OCI-LY1 (cell line): ENCODE measurements around the gene TAF6.

Source experiments
- H2AFZ ChIP-seq: fragments of 200-600 bp; sonication (generic), shearing (Covaris generic); 2 replicates; pipeline ENCODE4 v1.6.0; 2014; ENCODE audit warnings: antibody characterized with exemption, mild to moderate bottlenecking, low read length
- H3F3A ChIP-seq: fragments of 200-600 bp; sonication (generic), shearing (Covaris generic); 2 replicates; pipeline ENCODE4 v1.6.0; 2014; ENCODE audit warnings: mild to moderate bottlenecking, antibody characterized with exemption, low read length, moderate library complexity; ENCODE audit not compliant: insufficient read depth
- H3K27ac ChIP-seq: fragments of 200-600 bp; sonication (generic); 2 replicates; pipeline ENCODE4 v1.5.1; 2014; ENCODE audit warnings: low read length, mixed run types, mild to moderate bottlenecking, low read depth; ENCODE audit not compliant: poor library complexity, severe bottlenecking
- H3K27me3 ChIP-seq: fragments of 200-600 bp; sonication (generic); 2 replicates; pipeline ENCODE4 v1.6.0; 2014; ENCODE audit warnings: antibody characterized with exemption, mild to moderate bottlenecking, low read length, moderate library complexity; ENCODE audit not compliant: insufficient read depth
- H3K36me3 ChIP-seq: fragments of 200-600 bp; sonication (generic); 2 replicates; pipeline ENCODE4 v1.6.1; 2014; ENCODE audit warnings: mild to moderate bottlenecking, antibody characterized with exemption, low read length, moderate library complexity, mixed read lengths; ENCODE audit not compliant: insufficient read depth
- H3K4me1 ChIP-seq: fragments of 200-600 bp; sonication (generic); 2 replicates; pipeline ENCODE4 v1.5.1; 2014; ENCODE audit warnings: mild to moderate bottlenecking, low read length, moderate library complexity; ENCODE audit not compliant: insufficient read depth, severe bottlenecking
- H3K4me2 ChIP-seq: fragments of 200-600 bp; sonication (generic), shearing (Covaris generic); 2 replicates; pipeline ENCODE4 v1.6.1; 2014; ENCODE audit warnings: low read length
- H3K4me3 ChIP-seq: fragments of 200-600 bp; sonication (generic); 2 replicates; pipeline ENCODE4 v1.5.1; 2014; ENCODE audit warnings: low read length, low read depth, mild to moderate bottlenecking, mixed read lengths; ENCODE audit not compliant: poor library complexity, severe bottlenecking
- H3K79me2 ChIP-seq: fragments of 200-600 bp; shearing (Covaris generic); 2 replicates; pipeline ENCODE4 v1.6.1; 2016; ENCODE audit warnings: mixed run types, low read length, mixed read lengths; ENCODE audit not compliant: insufficient read depth
- H3K9ac ChIP-seq: fragments of 200-600 bp; sonication (generic), shearing (Covaris generic); 2 replicates; pipeline ENCODE4 v1.6.1; 2014; ENCODE audit warnings: mild to moderate bottlenecking, low read length, mixed read lengths
- H3K9me2 ChIP-seq: fragments of 200-600 bp; sonication (generic), shearing (Covaris generic); 2 replicates; pipeline ENCODE4 v1.6.1; 2014; ENCODE audit warnings: low read depth, mild to moderate bottlenecking, low read length, mixed read lengths
- H3K9me3 ChIP-seq: fragments of 200-600 bp; shearing (Covaris generic); 2 replicates; pipeline ENCODE4 v1.6.1; 2014; ENCODE audit warnings: low read length, mixed read lengths
- H4K20me1 ChIP-seq: fragments of 200-600 bp; sonication (generic), shearing (Covaris generic); 2 replicates; pipeline ENCODE4 v1.6.0; 2016; ENCODE audit warnings: mild to moderate bottlenecking, low read length; ENCODE audit not compliant: insufficient read depth
- EZH2 ChIP-seq: fragments of 200-600 bp; sonication (generic), shearing (Covaris generic); IDR thresholded peaks from 2 replicates; pipeline ENCODE4 v1.8.0; 2017; ENCODE audit warnings: borderline replicate concordance, mixed run types, mild to moderate bottlenecking, antibody characterized with exemption, low read length, moderate library complexity, mixed read lengths
- TF ChIP-seq, protein P1 (sequence below): fragments of 200-600 bp; sonication (generic), shearing (Covaris generic); IDR thresholded peaks from 2 replicates; pipeline ENCODE4 v1.5.1; 2017; ENCODE audit warnings: mild to moderate bottlenecking, antibody characterized with exemption, low read length, moderate library complexity, mixed read lengths

TAF6 gene

DNA sequence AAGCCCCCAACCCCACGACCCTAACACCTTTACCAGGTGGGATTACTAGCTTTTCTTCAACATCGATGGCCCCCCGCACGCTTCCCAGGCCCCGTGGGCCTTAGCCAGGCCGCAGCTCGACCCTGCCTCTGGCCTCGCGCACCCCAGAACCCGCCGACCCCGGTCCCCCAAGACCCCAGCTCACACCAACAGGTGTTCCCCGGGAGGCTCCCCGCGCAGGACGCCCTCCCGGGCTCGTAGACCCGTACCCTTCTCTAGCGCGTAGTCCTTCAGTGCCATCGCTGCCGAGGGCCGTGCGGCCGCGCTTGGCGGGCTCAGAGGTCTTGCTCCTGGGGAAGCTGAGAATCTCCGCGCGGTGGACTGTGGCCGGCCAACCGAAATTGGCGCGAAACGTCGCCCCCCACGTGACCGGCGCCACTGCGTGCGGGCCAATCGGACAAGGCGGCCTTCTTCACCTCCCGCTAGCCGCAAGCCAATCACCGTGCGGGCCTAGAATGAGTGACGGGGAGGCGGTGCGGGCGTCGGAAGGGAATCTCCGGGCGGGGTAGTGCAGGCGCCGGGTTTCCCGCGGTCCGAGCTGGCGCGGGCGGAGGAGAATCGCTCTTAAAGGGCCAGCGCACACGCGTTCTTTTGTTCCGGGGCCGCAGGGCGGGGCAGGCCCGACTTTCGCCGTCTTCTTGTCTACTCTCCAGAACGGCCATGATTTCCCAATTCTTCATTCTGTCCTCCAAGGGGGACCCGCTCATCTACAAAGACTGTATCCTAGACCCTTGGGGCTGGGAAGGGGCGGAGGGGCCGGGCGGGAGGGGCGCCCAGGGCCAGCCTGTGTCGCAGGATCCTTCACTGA, 17.9 kb downstream of the TAF6 start, which contains the start of the genes AP4M1 and MCM7:
Gene AP4M1, plus strand, starts transcription at position 628 of the 847 bp plus-strand sequence. Its CDS starts 72 bp downstream, at position 700.
Gene MCM7, minus strand, starts transcription at position 382 of the 847 bp plus-strand sequence. Its CDS starts 103 bp downstream, at position 279.
- Histone ChIP-seq H3K9me3 (no peaks in the 10 kb centered on the region), H4K20me1 (no peaks in the 10 kb centered on the region), H3K9ac (peak within 1 kb of the TSS; percentile 98), H3F3A (no peaks in the 10 kb centered on the region), H3K4me1 (peaks cover 17% of the 10 kb centered on the region), H2AFZ (no peak within 1 kb of the TSS), H3K79me2 (peaks cover 10% of the 10 kb centered on the region), H3K4me2 (peak within 1 kb of the TSS; percentile 74), H3K36me3 (peaks cover 60% of the 10 kb centered on the region), H3K27me3 (no peaks in the 10 kb centered on the region), H3K4me3 (peak within 1 kb of the TSS; percentile 87), H3K27ac (peak within 1 kb of the TSS; percentile 89), H3K9me2 (no peaks in the 10 kb centered on the region)
- TF ChIP-seq, protein P1, sequence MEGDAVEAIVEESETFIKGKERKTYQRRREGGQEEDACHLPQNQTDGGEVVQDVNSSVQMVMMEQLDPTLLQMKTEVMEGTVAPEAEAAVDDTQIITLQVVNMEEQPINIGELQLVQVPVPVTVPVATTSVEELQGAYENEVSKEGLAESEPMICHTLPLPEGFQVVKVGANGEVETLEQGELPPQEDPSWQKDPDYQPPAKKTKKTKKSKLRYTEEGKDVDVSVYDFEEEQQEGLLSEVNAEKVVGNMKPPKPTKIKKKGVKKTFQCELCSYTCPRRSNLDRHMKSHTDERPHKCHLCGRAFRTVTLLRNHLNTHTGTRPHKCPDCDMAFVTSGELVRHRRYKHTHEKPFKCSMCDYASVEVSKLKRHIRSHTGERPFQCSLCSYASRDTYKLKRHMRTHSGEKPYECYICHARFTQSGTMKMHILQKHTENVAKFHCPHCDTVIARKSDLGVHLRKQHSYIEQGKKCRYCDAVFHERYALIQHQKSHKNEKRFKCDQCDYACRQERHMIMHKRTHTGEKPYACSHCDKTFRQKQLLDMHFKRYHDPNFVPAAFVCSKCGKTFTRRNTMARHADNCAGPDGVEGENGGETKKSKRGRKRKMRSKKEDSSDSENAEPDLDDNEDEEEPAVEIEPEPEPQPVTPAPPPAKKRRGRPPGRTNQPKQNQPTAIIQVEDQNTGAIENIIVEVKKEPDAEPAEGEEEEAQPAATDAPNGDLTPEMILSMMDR = no peak
- no peak for TF ChIP-seq EZH2

DNA sequence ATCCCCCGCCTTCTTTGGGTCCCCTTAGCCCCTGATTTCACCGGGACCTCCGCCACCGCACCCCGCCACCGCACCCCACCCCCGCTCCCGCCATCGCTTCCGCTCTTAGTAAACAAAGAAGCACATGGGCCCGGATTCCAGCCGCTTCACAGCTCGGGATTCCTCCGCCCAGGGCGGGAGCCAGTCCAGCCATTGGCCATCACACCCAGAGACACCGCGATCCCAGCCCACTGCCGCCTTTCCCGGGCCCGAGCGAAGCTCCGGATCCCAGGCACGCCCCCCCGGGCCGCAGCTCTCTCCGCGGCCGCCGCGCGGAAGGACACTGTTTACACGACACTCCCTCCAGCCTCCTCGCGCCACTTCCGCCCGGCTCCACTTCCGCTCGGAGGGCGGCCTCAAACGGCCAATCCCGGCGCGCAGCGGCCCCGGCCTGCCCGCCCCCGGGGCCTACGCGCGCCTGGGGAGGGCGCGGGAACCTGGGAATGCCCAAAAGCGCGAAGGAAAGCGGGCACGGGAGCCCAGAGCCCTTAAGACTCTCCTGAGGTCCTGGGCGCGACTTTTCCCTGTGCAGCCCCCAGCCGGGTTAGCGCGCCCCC, 18.6 kb downstream of the TAF6 start:
- Histone ChIP-seq H3K4me3 (peak overlapping the region; percentile 87), H3K4me2 (peak overlapping the region; percentile 74), H3K36me3 (peaks cover 60% of the 10 kb centered on the region), H3F3A (no peaks in the 10 kb centered on the region), H3K27ac (peak overlapping the region; percentile 89), H3K9ac (peak overlapping the region; percentile 98), H3K9me2 (no peaks in the 10 kb centered on the region), H3K27me3 (no peaks in the 10 kb centered on the region), H2AFZ (no peak overlapping the region), H3K79me2 (peaks cover 10% of the 10 kb centered on the region), H3K9me3 (no peaks in the 10 kb centered on the region), H4K20me1 (no peaks in the 10 kb centered on the region), H3K4me1 (peaks cover 17% of the 10 kb centered on the region)
- TF ChIP-seq, protein P1 = no peak
- no peak for TF ChIP-seq EZH2

DNA sequence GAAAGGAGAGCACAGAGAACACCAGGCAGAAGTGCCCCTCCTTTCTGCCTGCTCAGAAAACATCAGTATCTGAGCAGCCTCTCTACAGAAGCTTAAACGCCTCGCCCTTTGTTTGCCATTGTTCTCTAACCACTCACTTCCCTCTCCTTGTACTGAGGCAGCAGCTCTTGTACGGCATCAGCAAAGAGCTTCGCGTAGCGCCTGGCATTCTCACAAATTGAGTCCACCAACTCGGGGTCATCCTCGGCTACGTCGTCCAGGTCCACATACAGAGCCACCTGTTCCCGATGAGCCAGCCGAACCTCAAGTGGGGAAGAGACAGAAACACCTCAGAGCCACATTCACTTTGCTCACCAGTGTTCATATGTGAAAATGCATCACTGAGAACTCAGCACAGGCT, 19.7 kb downstream of the TAF6 start:
- Histone ChIP-seq H3K79me2 (peaks cover 10% of the 10 kb centered on the region), H3K36me3 (peaks cover 63% of the 10 kb centered on the region)

More for the DNA sequence above, 19.7 kb downstream of the TAF6 start:
- H3K27ac ChIP-seq = no peak overlapping the region
- H3K4me1 ChIP-seq = peaks cover 17% of the 10 kb centered on the region
- H4K20me1 ChIP-seq = no peaks in the 10 kb centered on the region
- no peaks in the 10 kb centered on the region for H3K27me3 ChIP-seq
- peak overlapping the region; percentile 74 for H3K4me2 ChIP-seq
- H3K9me3 ChIP-seq = no peaks in the 10 kb centered on the region
- no peak for TF ChIP-seq EZH2
- TF ChIP-seq, protein P1 = no peak
- H3K9me2 ChIP-seq = no peaks in the 10 kb centered on the region
- 0 out of 2 replicates have a peak, but pooled peaks cover 4% of the 10 kb centered on the region for H3F3A ChIP-seq
- H3K4me3 ChIP-seq = peak overlapping the region; percentile 87
- no peak overlapping the region for H2AFZ ChIP-seq
- H3K9ac ChIP-seq = peak overlapping the region; percentile 98; the same call in 1 of the 2 replicates
